H1 (cell line): ENCODE measurements around the gene RFX2. TPM values are rescaled to one million over a fixed set of nuclear protein-coding genes. Genes with fewer than 3 reads are reported as not detected.

ENCODE experiments used
- CTCF ChIA-PET: fragments of 300-600 bp; sonication (Branson Sonifier 250); formaldehyde crosslinking; loops from one replicate; lab custom pipeline; 2021; ENCODE audit not compliant: partially characterized antibody; lab: Charles Lee
- POLR2A ChIA-PET: fragments of 300-600 bp; sonication (Branson Sonifier 250); formaldehyde crosslinking; loops from one replicate; lab custom pipeline; 2021; ENCODE audit warnings: inconsistent platforms; ENCODE audit not compliant: partially characterized antibody; lab: Charles Lee
- DNase-seq, 2 experiments: peaks; one replicate each; pipeline versions ENCODE4 v3.0.0 to v3.0.0-alpha.2; 2010 to 2022; ENCODE audit warnings: low spot score in 2 of 2, low read depth in 1 of 2, mixed read lengths in 1 of 2
- FAIRE-seq: peaks from 2 replicates; lab custom pipeline; 2011; peaks lifted over from hg19 to GRCh38; lab: Jason Lieb, UNC
- H2AFZ ChIP-seq: 2 replicates; pipeline ENCODE4 v1.8.1; 2012; ENCODE audit warnings: low read length, inconsistent platforms
- H2AK5ac ChIP-seq: 2 replicates; pipeline ENCODE4 v1.6.1; 2013; ENCODE audit warnings: low read depth, low read length
- H2BK120ac ChIP-seq: replicated peaks from 2 replicates; pipeline ENCODE3; 2013; ENCODE audit warnings: low read depth, low read length, inconsistent platforms
- H2BK12ac ChIP-seq: 2 replicates; pipeline ENCODE4 v1.6.1; 2013; ENCODE audit warnings: low read depth, low read length
- H2BK15ac ChIP-seq: 2 replicates; pipeline ENCODE4 v1.6.1; 2013; ENCODE audit warnings: low read length
- H2BK20ac ChIP-seq: 2 replicates; pipeline ENCODE4 v1.6.1; 2013; ENCODE audit warnings: low read length
- H2BK5ac ChIP-seq: 2 replicates; pipeline ENCODE4 v1.6.1; 2013; ENCODE audit warnings: low read depth, low read length
- H3K14ac ChIP-seq: 2 replicates; pipeline ENCODE4 v1.6.1; 2013; ENCODE audit warnings: inconsistent platforms; ENCODE audit not compliant: insufficient read length
- H3K18ac ChIP-seq: 2 replicates; pipeline ENCODE4 v1.6.1; 2013; ENCODE audit warnings: low read length; ENCODE audit errors: extremely low read depth
- H3K23ac ChIP-seq: 2 replicates; pipeline ENCODE4 v1.6.1; 2013; ENCODE audit warnings: inconsistent platforms; ENCODE audit not compliant: insufficient read length
- H3K23me2 ChIP-seq: 2 replicates; pipeline ENCODE4 v1.6.1; 2013; ENCODE audit warnings: low read depth, low read length
- H3K27ac ChIP-seq: 2 replicates; pipeline ENCODE4 v1.6.1; 2011; ENCODE audit warnings: low read depth, low read length, inconsistent platforms
- H3K27me3 ChIP-seq, 4 experiments: replicated peaks in 1 of 4; 1 replicate in 1 of 4; 2 replicates in 3 of 4; pipeline versions ENCODE4 v1.6.1 to v1.8.1; 2011 to 2013; ENCODE audit warnings: low read length in 3 of 4, mild to moderate bottlenecking in 3 of 4, inconsistent platforms in 2 of 4, mixed read lengths in 2 of 4, moderate library complexity in 1 of 4; ENCODE audit not compliant: control insufficient read depth in 3 of 4, insufficient read depth in 3 of 4; ENCODE audit errors: extremely low read depth in 1 of 4
- H3K36me3 ChIP-seq, 4 experiments: 2 replicates each; pipeline versions ENCODE4 v1.6.1 to v1.8.1; 2011 to 2013; ENCODE audit warnings: mild to moderate bottlenecking in 4 of 4, low read length in 3 of 4, moderate library complexity in 2 of 4, control low read depth in 1 of 4, inconsistent platforms in 1 of 4; ENCODE audit not compliant: insufficient read depth in 4 of 4, control insufficient read depth in 2 of 4
- H3K4ac ChIP-seq: replicated peaks from 2 replicates; pipeline ENCODE3; 2013; ENCODE audit warnings: low read length, low read depth, mixed read lengths, inconsistent platforms; ENCODE audit not compliant: insufficient read length
- H3K4me1 ChIP-seq, 4 experiments: replicated peaks in 1 of 4; 1 replicate in 1 of 4; 2 replicates in 3 of 4; pipeline versions ENCODE4 v1.6.1 to v1.8.1; 2011 to 2013; ENCODE audit warnings: low read length in 3 of 4, inconsistent platforms in 2 of 4, mixed read lengths in 1 of 4; ENCODE audit not compliant: insufficient read depth in 4 of 4, control insufficient read depth in 3 of 4
- H3K4me2 ChIP-seq, 2 experiments: 2 replicates each; pipeline versions ENCODE4 v1.6.1 to v1.8.1; 2011 to 2013; ENCODE audit warnings: low read depth in 2 of 2, low read length in 2 of 2, control low read depth in 1 of 2, inconsistent platforms in 1 of 2, mild to moderate bottlenecking in 1 of 2; ENCODE audit not compliant: insufficient read depth in 1 of 2
- H3K4me3 ChIP-seq, 4 experiments: fragments of 200-600, 300-600 bp in 1 of 4; sonication (generic), shearing (Covaris generic), sonication (Bioruptor Twin) in 1 of 4; 2 replicates each; pipeline versions ENCODE4 v1.5.1 to v1.8.1; 2011 to 2016; ENCODE audit warnings: low read length in 4 of 4, low read depth in 3 of 4, control low read depth in 2 of 4, inconsistent platforms in 2 of 4, mild to moderate bottlenecking in 2 of 4, mixed read lengths in 1 of 4, moderate library complexity in 1 of 4; ENCODE audit not compliant: insufficient read depth in 2 of 4; ENCODE audit errors: extremely low read depth in 1 of 4
- H3K56ac ChIP-seq: replicated peaks from 2 replicates; pipeline ENCODE3; 2013; ENCODE audit warnings: low read depth, mild to moderate bottlenecking, mixed read lengths, low read length, inconsistent platforms; ENCODE audit not compliant: insufficient read length
- H3K79me1 ChIP-seq: 2 replicates; pipeline ENCODE4 v1.6.1; 2013; ENCODE audit warnings: low read depth, low read length, control low read depth
- H3K79me2 ChIP-seq, 2 experiments: 2 replicates each; pipeline versions ENCODE4 v1.6.1 to v1.8.1; 2012 to 2013; ENCODE audit warnings: low read length in 2 of 2, mild to moderate bottlenecking in 2 of 2, inconsistent platforms in 1 of 2; ENCODE audit not compliant: insufficient read depth in 2 of 2, control insufficient read depth in 1 of 2
- H3K9ac ChIP-seq, 4 experiments: replicated peaks in 1 of 4; 1 replicate in 1 of 4; 2 replicates in 3 of 4; pipeline versions ENCODE4 v1.6.1 to v1.8.1; 2011 to 2013; ENCODE audit warnings: low read depth in 3 of 4, low read length in 3 of 4, control low read depth in 2 of 4, mild to moderate bottlenecking in 2 of 4, moderate library complexity in 2 of 4, inconsistent platforms in 1 of 4; ENCODE audit errors: extremely low read depth in 1 of 4
- H3K9me3 ChIP-seq, 2 experiments: 2 replicates each; pipeline versions ENCODE4 v1.6.1 to v1.8.1; 2012 to 2013; ENCODE audit warnings: mild to moderate bottlenecking in 2 of 2, moderate library complexity in 2 of 2, control low read depth in 1 of 2, inconsistent platforms in 1 of 2, low read depth in 1 of 2, low read length in 1 of 2, mixed read lengths in 1 of 2; ENCODE audit not compliant: insufficient read depth in 2 of 2
- H4K20me1 ChIP-seq, 2 experiments: replicated peaks in 1 of 2; 2 replicates each; pipeline versions ENCODE3 to v1.8.1; 2011 to 2013; ENCODE audit warnings: inconsistent platforms in 2 of 2, low read length in 2 of 2, mild to moderate bottlenecking in 1 of 2; ENCODE audit not compliant: insufficient read depth in 2 of 2, control insufficient read depth in 1 of 2
- H4K5ac ChIP-seq: 2 replicates; pipeline ENCODE4 v1.6.1; 2013; ENCODE audit warnings: low read length, low read depth, mixed read lengths, inconsistent platforms; ENCODE audit not compliant: insufficient read length
- H4K8ac ChIP-seq: 2 replicates; pipeline ENCODE4 v1.8.0; 2013; ENCODE audit warnings: mild to moderate bottlenecking, moderate library complexity, low read length, inconsistent platforms; ENCODE audit not compliant: insufficient read depth; ENCODE audit errors: extremely low read depth
- H4K91ac ChIP-seq: replicated peaks from 2 replicates; pipeline ENCODE3; 2013; ENCODE audit warnings: low read length, mixed read lengths, inconsistent platforms; ENCODE audit not compliant: insufficient read length
- BACH1 ChIP-seq: IDR thresholded peaks from 2 replicates; pipeline ENCODE4 v1.6.1; 2012; ENCODE audit warnings: low read length, improper control_type of control experiment
- E2F6 ChIP-seq: IDR thresholded peaks from 2 replicates; pipeline ENCODE4 v1.6.1; 2012; ENCODE audit warnings: inconsistent platforms
- KDM4A ChIP-seq: IDR thresholded peaks from one replicate; pipeline ENCODE4 v1.7.1; 2012; ENCODE audit warnings: low read depth, mild to moderate bottlenecking, moderate library complexity, low read length, inconsistent platforms; ENCODE audit not compliant: severe bottlenecking
- MAFK ChIP-seq: IDR thresholded peaks from 2 replicates; pipeline ENCODE4 v1.6.1; 2012; ENCODE audit warnings: low read depth, mild to moderate bottlenecking, improper control_type of control experiment, low read length
- POLR2A ChIP-seq, 2 experiments: IDR thresholded peaks; 1 replicate in 1 of 2; 2 replicates in 1 of 2; pipeline ENCODE4 v1.6.1; 2011; ENCODE audit warnings: low read depth in 2 of 2, low read length in 2 of 2, mild to moderate bottlenecking in 2 of 2; ENCODE audit errors: control extremely low read depth in 1 of 2
- TAF1 ChIP-seq: IDR thresholded peaks from 2 replicates; pipeline ENCODE4 v1.6.1; 2011; ENCODE audit warnings: mild to moderate bottlenecking, low read depth, low read length
- TBP ChIP-seq: IDR thresholded peaks from 2 replicates; pipeline ENCODE4 v1.6.1; 2011; ENCODE audit warnings: low read depth, low read length, improper control_type of control experiment
- WGBS, 2 experiments: shearing (Covaris generic) in 1 of 2; methylation state at CpG; one replicate each; pipeline versions ENCODE4 v1.1.6 to v1.1.7; 2013 to 2015; ENCODE audit warnings: low lambda C conversion rate in 2 of 2, mixed read lengths in 2 of 2, inconsistent platforms in 1 of 2, low coverage in 1 of 2, missing lambda C conversion rate in 1 of 2; ENCODE audit not compliant: insufficient replicate concordance in 2 of 2, insufficient coverage in 1 of 2, insufficient read length in 1 of 2; ENCODE audit errors: extremely low coverage in 1 of 2, missing lambda C conversion rate in 1 of 2; 5-methylcytosine and 5-hydroxymethylcytosine counted together
- polyA plus RNA-seq, 7 experiments: library from polyadenylated mRNA; depleted of rRNA in 3 of 7; stranded (reverse) in 5 of 7; unstranded in 2 of 7; fragments of >200 nt in 5 of 7; fragments of 200-250 nt in 2 of 7; gene quantifications; 1 replicate in 5 of 7; 2 replicates in 1 of 7; 4 replicates in 1 of 7; pipeline versions ENCODE4 v1.2.1 to v1.2.3, GENCODE V29; 2011 to 2013; ENCODE audit warnings: missing spikeins in 2 of 7, mixed read lengths in 2 of 7
- total RNA-seq: library from RNA; stranded (reverse); fragmentation: NEBNext Ultra II Directional; extraction: Animal tissue kit (Norgen Biotek cat#: 25700); gene quantifications from 2 replicates; pipeline ENCODE4 v1.2.1, GENCODE V29; 2021

The RFX2 gene
- total and polyA plus RNA-seq, 2 of the 8 experiments (the other 6 are each of a cell fraction or from before 2014, with no cell fraction given) = 4.8 to 5.3 TPM

GRCh38 chr19:6055013-6055795, 55.1 kb downstream of the RFX2 start:
- Histone ChIP-seq H3K79me2 (no peaks in the 10 kb centered on the region), H3K36me3 (no peaks in the 10 kb centered on the region), H3K23me2 (0 out of 2 replicates have a peak, but pooled peaks cover 2% of the 10 kb centered on the region), H2BK5ac (no peak overlapping the region), H4K8ac (no peak overlapping the region), H3K9me3 (no peaks in the 10 kb centered on the region), H3K56ac (no peak overlapping the region), H2BK120ac (no peak overlapping the region), H4K91ac (no peak overlapping the region), H4K5ac (no peak overlapping the region), H2BK20ac (no peak overlapping the region), H2BK12ac (no peak overlapping the region), H2AK5ac (no peak overlapping the region), H3K27ac (no peak overlapping the region), H3K18ac (no peak overlapping the region), H3K4ac (no peak overlapping the region), H3K9ac (no peak overlapping the region), H4K20me1 (peaks cover 0 to 2% of the 10 kb centered on the region in 2 experiments), H2AFZ (no peak overlapping the region), H3K4me2 (no peak overlapping the region), H3K27me3 (0 out of 7 replicates have a peak, but pooled peaks cover 0 to 2% (median 0%) of the 10 kb centered on the region in 4 experiments), H3K23ac (no peak overlapping the region), H3K4me3 (no peak overlapping the region), H3K79me1 (no peaks in the 10 kb centered on the region), H2BK15ac (no peak overlapping the region), H3K14ac (no peak overlapping the region), H3K4me1 (no peaks in the 10 kb centered on the region; a peak in 1 of 7 replicates)
- no peak for FAIRE-seq
- ChIA-PET CTCF (interaction anchor here (1.1 to 1.5 kb wide), 2 partner anchors 45 to 62 kb away, joined by 3 to 4 read pairs; no protein-coding TSS in a partner anchor), POLR2A (no interaction called here)
- TF ChIP-seq MAFK = no peak
- no peak for TF ChIP-seq E2F6
- no peak for TF ChIP-seq TBP
- TF ChIP-seq TAF1 = no peak
- TF ChIP-seq POLR2A (IDR thresholded peaks at IDR 0.05; ENCODE audit: control extremely low read depth in 1 of 2, low read depth in 2 of 2, low read length in 2 of 2) = no peak
- no peak for TF ChIP-seq BACH1
- TF ChIP-seq KDM4A = no peak
- no peak for DNase-seq
- WGBS, 2 experiments = 92% methylated on average over 4 of the region's 4 CpGs; no CpG with 5 or more reads in 1 of the 2 experiments
